Stimulated activated CD4-positive, alpha-beta T cell treated with anti-CD3 and anti-CD28 coated beads, Interleukin-4, amount 100 ng/mL, for 1 hour (primary cell): Measurements from ENCODE around the gene AEBP1.

Experiments used
- DNase-seq: peaks from one replicate; pipeline ENCODE4 v3.0.0-alpha.2; 2020

The AEBP1 gene

DNA sequence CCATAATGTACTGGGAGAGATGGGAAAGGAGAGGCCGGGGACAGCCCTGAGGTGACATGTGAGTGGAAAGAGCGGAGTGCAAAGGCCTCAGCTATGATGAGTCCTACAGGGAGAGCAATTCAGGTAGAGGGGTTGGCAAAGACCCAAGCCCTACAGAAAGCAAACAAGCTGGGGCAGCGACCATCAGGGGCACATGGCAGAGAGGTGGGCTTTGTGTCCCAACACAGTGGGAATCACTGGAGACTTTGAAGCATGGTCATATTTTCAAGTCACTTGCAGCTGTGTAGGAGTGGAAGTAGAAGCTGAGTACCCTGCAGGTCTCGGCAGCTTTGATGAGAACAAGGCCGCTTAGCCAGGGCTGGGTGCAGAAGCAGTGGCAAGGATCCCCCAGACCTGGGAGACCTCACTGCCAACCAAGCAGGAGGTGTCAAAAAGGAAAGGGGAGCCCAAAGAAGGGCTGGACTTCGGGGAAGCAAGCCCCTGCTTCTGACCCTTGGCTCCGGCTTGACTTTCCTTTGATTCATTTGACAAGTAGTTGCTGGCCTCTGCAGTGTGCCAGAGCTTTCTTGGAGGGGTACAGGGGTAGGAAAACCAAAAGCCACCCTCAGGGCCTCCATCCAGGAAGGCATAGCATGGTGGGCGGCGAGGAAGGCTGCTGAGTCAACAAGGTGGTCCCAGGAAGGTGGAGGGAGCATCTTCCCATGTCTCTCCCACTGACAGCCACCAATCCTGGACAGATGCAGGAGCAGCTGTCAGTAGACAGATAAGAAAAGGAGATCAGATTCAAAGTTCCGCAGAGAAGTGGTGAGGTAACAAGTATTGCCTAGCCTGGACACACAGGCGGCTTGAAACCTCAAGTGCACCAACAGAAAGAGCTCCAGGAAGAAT is 36.8 kb upstream of the AEBP1 start:
- no peak for DNase-seq

DNA sequence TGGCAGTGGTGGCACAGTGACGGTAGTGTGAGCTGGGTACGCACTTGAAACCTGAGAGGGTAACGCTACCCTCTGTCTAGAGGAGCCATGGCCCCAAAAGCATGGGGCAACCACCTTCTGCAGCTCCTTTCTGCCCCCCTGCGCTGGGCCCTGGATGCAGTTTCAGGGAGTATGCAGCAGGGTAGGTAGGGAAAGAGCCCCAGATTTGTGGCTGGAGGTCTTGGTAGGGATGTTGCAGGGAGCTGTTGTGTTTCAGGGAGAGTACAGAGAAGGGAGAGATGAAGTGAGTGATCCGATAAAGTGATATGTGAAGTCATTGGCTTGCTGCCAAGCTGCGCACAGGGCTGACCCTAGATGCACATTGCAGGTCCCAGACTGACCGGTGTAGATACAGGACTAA is 36.1 kb upstream of the AEBP1 start:
- no peak for DNase-seq

DNA sequence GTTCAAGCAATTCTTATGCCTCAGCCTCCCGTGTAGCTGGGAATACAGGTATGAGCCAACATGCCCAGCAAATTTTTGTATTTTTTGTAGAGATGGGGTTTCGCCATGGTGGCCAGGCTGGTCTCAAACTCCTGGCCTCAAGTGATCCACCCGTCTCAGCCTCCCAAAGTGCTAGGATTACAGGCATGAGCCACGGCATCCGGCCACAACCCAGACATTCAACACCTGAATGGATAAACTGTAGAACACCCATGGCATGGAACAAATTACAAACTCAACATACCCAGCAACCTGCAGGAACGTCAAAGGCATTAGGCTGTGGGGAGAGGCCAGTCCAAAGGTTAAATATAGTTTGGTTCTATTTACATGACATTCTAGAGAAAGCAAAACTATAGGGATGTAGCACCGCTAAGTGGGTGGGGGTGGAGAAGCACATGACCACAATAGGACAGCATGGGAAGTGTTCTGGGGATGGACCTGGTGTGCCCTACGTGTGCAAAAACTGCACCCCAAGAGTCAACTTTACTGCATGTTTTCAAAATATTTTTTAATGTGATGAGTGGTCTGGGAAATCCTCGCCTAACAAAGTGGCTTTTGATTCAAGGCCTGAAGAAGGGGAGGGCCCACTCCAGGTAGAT is 32.3 kb upstream of the AEBP1 start:
- DNase-seq, result no peak

DNA sequence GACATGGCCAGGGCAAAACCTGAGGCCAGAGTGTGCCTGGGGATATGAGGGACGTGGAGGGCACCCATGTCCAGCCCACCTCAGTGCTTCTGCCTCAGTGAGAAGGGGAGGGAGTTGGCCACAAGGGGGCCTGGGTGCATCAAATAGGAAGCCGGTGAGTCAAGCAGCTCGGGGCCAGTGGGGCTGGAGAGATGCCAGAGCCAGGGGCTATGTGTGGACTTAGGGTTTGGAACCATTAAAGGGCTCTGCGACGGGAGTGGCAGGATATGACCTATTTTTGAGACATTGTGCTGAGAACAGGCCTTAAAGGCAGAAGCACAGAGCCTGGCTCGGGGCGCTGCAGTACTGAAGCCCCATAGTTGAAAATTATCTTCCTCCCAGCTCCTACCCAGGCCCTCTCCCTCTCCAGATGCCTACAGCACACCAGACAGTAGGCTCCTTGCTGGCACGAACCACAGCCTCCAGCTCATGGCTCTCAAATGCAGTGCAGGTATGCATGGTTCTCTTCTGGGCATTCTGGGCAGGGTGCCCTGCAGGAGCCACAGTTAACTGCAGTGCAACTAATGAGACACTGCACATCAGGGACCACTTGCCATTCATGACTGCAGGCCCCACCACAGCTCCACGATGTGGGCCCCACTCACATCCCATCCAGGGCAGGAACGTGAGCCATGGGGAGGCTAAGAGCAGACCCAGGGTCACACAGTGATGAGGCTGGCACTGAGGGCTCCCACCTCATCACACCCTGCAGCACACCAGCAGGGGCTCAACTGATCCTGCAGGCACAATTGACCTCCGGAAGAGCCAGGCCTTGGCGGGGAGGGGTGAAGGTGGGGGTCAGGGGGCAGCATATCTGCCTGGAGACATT is 31.5 kb upstream of the AEBP1 start:
- DNase-seq, result peak; percentile 50

DNA sequence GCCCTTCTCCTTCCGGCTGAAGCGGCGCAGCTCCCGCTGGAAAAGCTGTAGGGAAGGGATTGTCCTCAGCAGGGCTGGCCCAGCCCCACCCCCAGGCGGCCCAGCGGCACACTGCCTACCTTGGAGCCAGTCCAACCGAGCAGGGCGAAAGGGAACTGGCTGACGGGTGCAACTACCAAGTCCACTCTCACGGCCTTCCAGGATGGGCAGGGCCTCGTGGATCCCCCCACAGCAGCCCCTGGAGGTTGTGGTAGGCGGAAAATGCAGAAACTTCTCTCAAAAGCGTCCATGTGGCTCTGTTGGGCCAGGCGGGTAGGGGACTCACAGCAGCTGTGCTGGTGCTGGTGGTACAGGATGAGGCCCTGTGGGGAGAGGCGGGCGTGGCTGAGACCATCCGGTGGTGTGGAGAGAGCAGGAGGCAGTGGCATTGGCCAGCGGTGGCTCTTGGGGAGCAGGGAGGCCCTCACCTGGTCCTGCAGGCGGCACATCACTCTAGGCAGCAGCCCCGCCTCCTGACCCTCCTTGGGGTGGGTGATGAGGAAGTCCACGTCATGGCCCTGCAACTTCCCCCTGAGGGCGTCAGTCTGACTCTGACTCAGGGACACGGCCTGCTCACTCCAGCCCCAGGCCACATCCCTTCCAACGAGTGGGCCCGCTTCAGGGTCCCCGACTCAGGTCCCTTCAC is 30.3 kb upstream of the AEBP1 start:
- peak; percentile 37 for DNase-seq

DNA sequence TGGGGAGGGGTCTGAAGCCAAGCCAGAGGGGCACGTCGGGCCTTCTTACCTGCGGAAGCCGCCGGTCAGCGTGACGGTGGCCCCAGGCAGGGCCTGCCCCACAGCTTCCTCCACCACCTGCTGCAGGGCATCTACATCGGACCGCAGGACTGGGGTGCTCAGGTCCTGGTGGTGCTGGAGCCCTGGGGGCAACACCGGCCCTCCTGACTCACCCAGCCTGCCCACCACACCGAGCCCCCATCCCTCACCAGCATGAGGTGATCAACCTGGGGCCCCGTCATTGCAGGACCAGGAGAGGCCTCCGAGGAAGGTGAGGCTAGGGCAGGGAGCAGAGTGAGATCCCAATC is 29.8 kb upstream of the AEBP1 start:
- no peak for DNase-seq

DNA sequence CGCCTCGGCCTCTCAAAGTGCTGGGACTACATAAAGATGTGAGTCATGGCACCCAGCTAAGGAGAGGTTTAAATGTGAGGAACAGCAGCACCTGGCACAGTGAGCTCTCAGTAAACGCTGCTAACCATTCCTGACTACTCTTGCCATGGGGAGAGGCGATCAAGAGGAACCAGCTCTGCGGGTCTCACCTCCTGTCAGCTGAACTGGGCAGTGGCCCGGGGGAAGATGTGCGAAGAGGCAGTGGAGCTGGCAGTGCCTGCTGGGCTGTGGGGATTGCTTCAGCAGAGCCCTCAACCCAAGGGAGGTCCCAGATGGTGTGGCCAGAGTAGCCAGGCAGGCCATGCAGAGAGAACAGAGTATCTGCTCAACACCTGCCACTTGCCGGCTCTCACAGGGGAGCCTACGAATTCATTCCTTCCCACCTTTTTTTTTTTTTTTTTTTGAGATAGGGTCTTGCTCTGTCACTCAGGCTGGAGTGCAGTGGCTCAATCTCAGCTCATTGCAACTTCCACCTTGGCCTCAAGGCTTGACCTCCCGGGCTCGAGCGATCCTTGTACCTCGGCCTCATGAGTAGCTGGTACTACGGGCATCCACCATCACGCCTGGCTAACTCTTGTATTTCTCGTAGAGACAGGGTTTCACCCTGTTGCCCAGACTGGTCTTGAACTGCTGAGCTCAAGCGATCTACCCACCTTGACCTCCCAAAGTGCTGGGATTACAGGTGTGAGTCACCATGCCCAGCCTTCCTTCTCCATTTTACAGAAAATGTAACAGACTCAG is 28.7 kb upstream of the AEBP1 start:
- no peak for DNase-seq

DNA sequence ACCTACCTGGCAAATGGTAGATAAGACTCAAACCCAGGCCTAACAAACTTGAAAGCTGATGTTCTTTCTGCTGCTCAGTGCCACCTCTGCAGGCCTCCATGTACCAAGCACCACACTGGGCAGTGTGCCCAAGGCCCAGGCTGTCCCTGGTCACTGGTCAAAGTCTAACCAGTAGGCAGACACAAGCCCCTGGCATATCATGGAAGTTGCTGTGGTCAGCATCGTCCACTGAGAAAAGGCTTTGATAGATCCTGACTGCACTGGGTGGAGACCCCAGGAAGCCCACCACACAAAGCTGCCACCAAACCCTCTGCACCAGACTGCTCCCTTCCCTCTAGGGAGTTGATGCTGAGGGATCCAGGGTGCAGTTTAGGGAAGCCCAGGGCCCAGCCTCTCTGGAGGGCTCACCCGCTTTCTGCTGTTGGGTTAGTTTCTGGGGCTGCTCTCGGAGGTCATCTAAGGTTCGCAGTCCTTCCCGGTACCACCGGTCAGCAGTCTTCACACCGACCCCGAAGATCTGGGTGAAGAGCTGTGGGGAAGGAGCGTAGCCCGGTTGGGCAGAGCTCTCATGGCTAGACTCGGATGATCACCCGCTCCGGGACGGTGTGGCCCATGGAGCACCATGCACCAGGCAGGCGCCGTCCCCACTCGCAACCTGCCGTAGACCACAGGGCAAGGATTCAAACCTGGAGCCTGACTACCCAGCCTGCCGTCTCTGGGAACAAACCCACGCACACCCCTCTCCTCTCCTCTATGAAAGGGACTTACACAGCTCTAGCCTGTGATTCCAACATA is 27.8 kb upstream of the AEBP1 start:
- DNase-seq, result no peak

DNA sequence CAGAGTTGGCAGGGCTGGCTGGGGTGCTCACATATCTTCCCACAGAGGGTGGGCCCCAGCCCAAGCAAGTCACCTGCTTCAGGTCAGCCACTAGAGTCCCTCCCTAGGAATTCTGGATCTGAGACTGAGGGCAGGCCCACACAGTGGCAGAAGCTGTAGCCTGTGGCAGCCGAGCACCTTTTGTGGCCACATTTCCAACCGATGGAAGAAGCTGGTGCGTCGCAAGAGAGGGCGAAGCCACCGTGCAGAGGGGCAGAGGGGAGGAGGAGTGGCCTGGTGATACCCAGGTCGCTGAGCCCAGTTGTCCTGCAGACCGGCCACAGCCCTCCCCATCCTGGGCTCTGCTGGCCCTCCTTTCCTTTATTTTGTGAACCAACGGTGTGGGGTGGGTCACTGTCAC is 27.1 kb upstream of the AEBP1 start:
- no peak for DNase-seq

DNA sequence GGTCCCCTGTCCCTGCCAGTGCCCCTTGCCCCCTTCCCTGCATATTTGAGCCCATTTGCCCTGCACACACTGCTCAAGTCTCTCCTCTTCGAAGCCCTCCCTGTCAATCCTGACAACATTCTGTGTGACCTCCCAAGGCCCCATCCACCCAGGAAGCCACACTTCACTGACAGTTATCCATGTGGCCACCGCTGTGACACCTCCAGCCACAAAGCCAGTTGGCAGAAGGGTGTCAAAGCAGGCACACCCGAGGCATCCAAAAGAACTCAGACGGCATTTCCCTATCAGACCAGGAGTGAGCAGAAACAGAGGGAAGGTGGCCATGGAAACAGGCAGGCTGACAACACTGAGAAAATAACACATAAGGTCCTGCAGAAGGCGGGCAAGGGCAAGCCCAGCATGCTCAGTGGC is 26.5 kb upstream of the AEBP1 start:
- DNase-seq, result no peak

DNA sequence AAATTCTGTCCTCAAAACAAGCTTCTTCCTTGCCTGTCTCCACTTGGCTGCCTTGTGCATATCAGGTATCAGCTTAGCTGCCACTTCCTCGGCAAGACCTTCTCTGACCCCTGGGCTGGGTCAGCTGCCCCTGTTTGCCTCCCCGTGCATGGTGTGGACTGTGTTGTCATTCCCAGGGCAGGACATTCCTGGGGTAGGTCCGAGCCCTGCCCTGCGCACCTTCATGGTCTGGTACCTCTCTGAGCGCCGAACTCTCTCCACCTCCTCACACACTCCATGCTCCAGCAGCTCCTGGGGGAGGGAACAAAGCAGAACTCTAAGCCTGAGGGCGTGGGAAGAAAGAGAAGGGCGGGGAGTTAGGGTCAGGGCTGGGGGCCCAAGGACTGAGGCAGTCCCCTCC is 25.6 kb upstream of the AEBP1 start:
- no peak for DNase-seq

DNA sequence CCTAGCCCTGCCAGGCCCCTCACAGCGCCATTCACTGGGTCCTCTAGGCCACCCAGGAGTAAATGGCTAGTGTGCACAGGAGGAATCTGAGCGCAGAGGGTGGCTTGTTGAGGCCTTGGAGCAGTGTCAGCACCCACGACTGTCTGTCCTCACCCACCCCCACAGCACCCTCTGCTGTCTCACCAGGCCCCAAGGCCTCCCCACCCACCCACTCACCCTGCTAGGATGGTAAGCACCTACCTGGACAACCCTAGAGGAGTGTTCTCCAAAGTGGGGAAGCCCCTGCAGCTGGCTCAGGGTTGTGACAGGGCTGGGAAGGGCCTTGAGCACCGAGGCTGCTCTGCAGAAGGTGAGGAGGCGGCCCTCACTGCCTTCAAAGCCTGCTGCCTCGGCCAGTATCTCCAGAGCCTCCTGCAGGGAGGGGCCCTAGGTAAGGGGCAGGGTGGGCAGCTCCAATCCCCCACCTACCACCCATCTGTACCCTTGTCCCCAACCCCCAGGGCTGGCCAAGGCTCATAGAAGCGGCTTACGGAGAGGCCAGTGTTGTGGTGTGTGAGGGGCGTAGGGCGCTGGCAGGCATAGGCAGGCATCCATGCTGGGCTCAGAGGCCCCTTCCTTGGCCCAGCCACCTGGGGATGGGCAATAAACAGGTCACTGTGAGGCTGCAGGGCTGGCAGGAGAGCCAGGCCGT is 24.7 kb upstream of the AEBP1 start:
- no peak for DNase-seq

DNA sequence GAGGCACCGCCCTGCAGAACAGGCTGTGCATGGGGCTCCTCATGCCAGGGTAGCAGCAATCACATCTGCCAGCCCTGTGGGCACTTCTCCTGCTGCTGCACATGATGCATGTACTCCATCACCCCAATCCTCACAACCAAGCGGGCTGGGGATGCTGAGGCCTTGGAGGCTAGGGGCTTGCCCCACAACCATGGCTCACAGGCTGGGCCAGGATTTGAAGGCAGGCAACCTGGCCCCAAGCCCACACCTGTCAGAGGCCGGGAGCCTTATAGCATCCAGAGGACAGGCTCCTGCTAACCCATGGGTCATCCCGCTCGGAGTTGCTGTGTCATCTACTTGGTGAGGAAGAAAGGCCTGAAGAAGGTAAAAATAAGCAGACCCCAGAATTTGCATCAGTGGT is 24.0 kb upstream of the AEBP1 start:
- DNase-seq, result no peak

DNA sequence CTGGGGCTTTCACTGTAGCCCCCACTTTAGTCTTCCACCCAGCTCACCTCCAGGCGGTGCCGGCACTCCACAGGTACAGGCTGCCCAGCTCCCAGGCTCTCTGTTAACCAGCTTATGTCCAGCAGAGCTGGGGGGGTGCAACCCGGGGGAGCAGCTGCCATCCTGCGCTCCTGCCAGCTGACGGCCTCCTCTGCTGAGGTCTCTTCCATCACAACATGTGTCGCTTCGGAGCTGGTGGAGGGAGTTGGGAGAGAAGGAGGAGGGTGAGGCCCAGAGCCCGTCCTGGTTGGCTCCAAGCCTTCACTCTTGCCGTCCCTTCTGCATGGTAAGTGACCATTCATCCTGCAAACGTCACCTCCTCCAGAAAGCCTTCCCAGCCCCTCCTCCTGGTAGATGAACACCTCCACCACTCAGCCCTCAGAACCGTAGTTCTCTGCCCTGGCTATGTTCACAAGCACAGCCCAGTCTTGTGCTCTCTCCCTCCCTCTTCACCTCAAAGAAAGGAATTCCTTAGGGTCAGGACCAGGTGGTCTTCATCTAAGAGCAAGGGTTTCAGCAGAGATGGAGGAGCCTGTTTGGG is 23.4 kb upstream of the AEBP1 start:
- DNase-seq, result no peak

DNA sequence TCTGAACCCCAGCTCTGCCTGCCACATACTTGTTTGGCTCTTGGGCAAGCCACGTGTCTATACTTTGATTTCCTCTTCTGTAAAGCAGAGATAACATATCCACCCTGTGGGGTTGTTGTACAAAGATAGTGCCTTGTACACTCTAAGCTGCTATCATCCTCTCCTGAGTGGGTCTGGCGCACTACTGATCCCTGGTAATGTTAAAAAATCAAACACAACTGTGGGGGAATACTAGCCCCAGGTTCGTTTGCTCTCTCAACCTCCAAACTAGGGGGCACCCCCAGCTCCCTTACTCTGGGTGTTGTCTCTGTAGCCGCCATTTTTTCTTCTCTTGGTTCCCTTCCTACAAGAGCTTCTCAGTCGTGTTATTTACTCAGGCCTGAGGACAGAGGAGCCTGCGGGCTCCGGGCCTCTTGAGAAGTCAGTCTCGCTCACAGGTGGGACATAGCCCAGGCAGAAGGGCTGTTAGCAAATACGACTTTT is 22.8 kb upstream of the AEBP1 start:
- DNase-seq, result no peak

DNA sequence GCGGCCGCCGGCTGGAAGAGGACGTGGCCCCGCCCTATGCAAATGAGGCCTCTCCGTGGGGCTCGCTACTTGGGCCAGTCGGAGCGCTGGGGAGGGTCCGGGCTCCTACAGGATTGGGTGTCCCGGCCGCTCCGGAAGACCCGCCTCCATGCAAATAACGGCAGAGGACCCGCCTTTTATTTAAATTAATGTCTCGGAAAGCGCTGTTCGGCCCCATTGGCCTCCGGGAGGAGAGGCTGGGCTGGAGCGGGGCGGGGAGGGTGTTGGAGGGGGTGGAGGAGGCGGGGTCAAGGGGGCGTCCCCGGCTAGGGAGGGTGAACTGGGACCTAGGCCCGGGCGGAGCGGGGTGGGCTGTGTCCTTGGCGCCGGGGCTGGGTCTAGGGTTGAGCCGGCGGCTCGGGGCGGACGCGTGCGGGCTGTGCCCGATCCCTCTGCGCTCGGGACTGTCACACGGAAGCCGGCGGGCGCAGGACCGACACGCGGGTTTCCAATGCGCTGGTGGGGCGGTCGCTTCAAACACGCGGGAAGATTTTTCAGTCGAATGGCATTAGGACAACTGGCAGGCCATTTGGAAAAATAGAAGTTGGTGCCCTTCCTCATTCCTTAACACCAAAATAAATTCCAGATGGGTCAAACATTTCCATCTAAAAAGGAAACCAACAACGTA is 21.5 kb upstream of the AEBP1 start:
- DNase-seq, result peak; percentile 98

DNA sequence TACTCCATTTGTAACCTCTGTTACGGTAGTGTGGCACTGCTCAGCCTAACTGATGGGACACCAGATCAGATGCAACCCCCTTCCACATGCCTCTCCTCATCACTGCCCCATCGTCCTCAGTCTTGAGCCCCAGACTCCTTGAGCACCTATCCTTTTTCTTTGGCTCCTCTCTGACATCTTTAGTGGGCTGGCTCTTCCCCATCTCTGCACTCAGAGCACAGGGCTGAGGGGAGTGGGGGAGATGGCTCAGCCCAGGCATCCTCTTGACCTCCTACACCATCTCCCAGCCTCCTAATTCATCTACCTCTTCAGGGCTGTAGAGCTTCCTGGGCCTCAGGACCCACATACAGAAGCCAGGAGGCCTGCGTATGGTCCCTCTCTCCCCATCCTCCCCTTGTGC is 20.3 kb upstream of the AEBP1 start:
- DNase-seq, result no peak

DNA sequence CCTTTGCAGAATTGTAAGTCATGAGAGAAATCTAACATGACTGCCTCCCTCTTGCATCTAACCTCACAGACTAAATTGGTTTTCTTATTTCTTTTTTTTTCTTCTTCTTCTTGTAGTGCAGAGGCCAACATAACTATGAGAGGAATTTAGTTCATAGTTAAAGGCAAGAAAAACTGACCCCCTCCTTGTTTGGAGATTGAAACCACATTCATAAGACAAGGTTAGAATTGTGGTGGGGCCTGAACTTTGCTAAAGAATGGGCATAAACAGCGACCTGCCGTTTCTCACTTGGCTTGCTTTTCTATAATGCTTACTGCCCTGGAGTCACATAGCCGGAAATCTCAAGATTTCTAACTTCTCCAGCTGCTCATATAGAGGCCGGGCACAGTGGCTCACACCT is 19.4 kb upstream of the AEBP1 start:
- DNase-seq, result no peak

DNA sequence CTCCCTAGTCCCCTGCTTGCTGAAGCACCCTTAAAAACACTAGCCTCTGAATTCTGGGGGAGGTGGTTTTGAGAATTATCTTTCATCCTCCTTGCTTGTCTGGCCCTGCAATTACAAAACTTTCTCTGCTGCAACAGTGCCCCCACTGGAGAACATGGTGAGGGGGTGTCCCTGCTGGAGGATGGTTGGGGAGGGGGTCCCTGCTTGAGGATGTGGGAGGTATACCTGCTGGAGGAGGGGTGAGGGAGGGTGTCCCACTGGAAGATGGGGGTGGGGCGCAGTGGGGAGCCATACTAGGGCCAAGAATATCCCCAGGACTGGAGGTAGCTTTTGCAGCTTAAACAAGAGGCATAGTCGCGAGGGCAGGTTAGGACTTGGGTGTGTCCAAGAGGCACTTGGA is 18.6 kb upstream of the AEBP1 start:
- DNase-seq, result no peak

DNA sequence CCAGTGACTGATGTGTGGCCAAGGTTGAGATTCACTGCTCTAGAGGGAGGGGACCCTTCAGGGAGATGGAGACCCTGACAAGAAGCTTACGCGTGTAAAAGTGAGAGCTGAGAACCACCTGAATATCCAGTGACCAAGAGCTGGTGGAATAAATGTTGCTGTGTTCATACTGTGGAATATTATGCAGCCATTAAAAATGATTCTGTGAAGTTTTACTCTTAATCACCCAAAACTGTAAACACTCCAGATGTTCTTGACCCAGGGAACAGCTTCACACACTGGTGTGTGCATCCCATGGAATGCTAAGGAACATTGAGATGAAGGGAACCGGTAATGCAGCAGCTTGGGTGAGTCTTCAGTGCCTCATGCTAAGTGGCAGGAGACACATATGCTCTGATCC is 17.5 kb upstream of the AEBP1 start:
- DNase-seq, result no peak
